ENCODE measurements around the gene OBSCN. TPM values are rescaled to one million over a fixed set of nuclear protein-coding genes. Genes with fewer than 3 reads are reported as not detected.

The OBSCN gene
- total and polyA plus RNA-seq, 2 donors (not counting 3 experiments of a cell fraction or from before 2014, with no cell fraction given), result 1.5 to 2.9 TPM

GRCh38 chr1:228176024-228176395 is 31.8 kb upstream of the OBSCN start:
- no peak overlapping the region for H3K4me3 ChIP-seq (replicated peaks in 1 of 3; ENCODE audit: insufficient read depth in 1 of 3, low read depth in 1 of 3, low read length in 3 of 3)
- FAIRE-seq (no peak), DNase-seq (ENCODE audit: low read depth, low spot score) (no peak)
- peaks cover 0 to 11% of the 10 kb centered on the region in 2 experiments for H3K36me3 ChIP-seq (ENCODE audit: control insufficient read depth in 2 of 2, extremely low read depth in 1 of 2, insufficient read depth in 2 of 2, low read length in 2 of 2)
- H3K9me3 ChIP-seq (replicated peaks; ENCODE audit: control insufficient read depth, insufficient read depth, low read length), result no peaks in the 10 kb centered on the region
- H3K27me3 ChIP-seq (ENCODE audit: control insufficient read depth in 2 of 2, insufficient read depth in 2 of 2, low read length in 2 of 2), result no peaks in the 10 kb centered on the region
- no peak overlapping the region for H3K9ac ChIP-seq (replicated peaks; ENCODE audit: extremely low read depth, insufficient read depth, low read length)
- POLR2A ChIA-PET, result no interaction called here
- no peaks in the 10 kb centered on the region for H3K4me1 ChIP-seq (ENCODE audit: control insufficient read depth, extremely low read depth, insufficient read depth, low read length)
- H3K27ac ChIP-seq (ENCODE audit: insufficient read depth, low read depth, low read length), result no peak overlapping the region
- CTCF ChIA-PET, result interaction anchor here (0.9 kb wide), 1 partner anchor 11 kb away, joined by 3 read pairs; the partner anchor contains the start of gene IBA57
- dilution Hi-C loops (cut with MboI; ENCODE audit: extremely low pct_ligation_motif_present, low sequenced_read_pairs), result no loop called here
- TF ChIP-seq MYC (IDR thresholded peaks at IDR 0.05; ENCODE audit: low read depth, low read length), result no peak
- no peak for TF ChIP-seq MAX (IDR thresholded peaks at IDR 0.05; ENCODE audit: insufficient read depth, insufficient read length)
- no peak for TF ChIP-seq POLR2A (IDR thresholded peaks at IDR 0.05; ENCODE audit: low read depth, low read length)
- TF ChIP-seq FOS (IDR thresholded peaks at IDR 0.05; ENCODE audit: borderline replicate concordance, insufficient read depth, low read length), result no peak
- TF ChIP-seq EZH2 (IDR thresholded peaks at IDR 0.05; ENCODE audit: borderline replicate concordance, low read depth, low read length, severe bottlenecking), result no peak
- no peak for TF ChIP-seq CTCF (IDR thresholded peaks at IDR 0.05; ENCODE audit: extremely low read depth in 1 of 2, insufficient read depth in 1 of 2, low read depth in 1 of 2, low read length in 2 of 2)
- TF ChIP-seq POLR2AphosphoS5 (IDR thresholded peaks at IDR 0.05; ENCODE audit: insufficient read depth, low read depth, low read length), result no peak
- no peak for TF ChIP-seq JUN (IDR thresholded peaks at IDR 0.05; ENCODE audit: borderline replicate concordance, insufficient read depth, insufficient read length, low read depth)
- no peak for TF ChIP-seq GATA2 (IDR thresholded peaks at IDR 0.05; ENCODE audit: insufficient read depth, insufficient read length, low read depth, low read length)
- H3K79me2 ChIP-seq (ENCODE audit: control insufficient read depth, insufficient read depth, low read length), result no peaks in the 10 kb centered on the region
- H3K9me1 ChIP-seq (replicated peaks; ENCODE audit: control insufficient read depth, extremely low read depth, insufficient read depth, low read length), result no peaks in the 10 kb centered on the region
- H4K20me1 ChIP-seq (replicated peaks; ENCODE audit: control insufficient read depth, extremely low read depth, insufficient read depth, low read length), result no peaks in the 10 kb centered on the region
- BruUV-seq (replicated peaks), result no TSS peak
- H3K4me2 ChIP-seq (ENCODE audit: insufficient read depth, low read length), result no peak overlapping the region
- intact Hi-C loops (cut with micrococcal nuclease), result no loop called here
- H2AFZ ChIP-seq (ENCODE audit: low read depth, low read length), result no peak overlapping the region
